HG03460 (cell line): ENCODE data around the gene OR2V1.

Experiments
- ATAC-seq: cut with Tn5 transposase; IDR thresholded peaks from one replicate; pipeline ENCODE4 v1.9.1; 2021; ENCODE audit not compliant: unreplicated experiment

Gene OR2V1

DNA sequence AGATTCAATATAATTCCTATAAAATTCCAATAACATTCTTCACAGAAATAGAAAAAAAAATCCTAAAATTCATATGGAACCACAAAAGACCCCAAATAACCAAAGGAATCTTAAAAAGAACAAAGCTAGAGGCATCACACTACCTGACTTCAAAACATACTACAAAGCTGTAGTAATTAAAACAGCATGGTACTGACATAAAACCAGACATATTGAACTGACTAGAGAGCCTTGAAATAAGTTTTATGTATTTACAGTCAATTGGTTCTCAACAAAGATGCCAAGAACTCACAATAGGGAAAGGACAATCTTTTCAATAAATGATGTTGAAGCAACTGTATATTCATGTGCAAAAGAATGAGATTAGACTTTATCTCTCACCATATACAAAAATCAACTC is 54.0 kb downstream of the OR2V1 start:
- no peak for ATAC-seq
